ENCODE measurements around the gene ORC5. TPM values are rescaled to one million over a fixed set of nuclear protein-coding genes. Genes with fewer than 3 reads are reported as not detected.

Gene ORC5
- polyA plus RNA-seq, 1 donor (not counting 4 experiments of a cell fraction or from before 2014, with no cell fraction given): 17.9 TPM

DNA sequence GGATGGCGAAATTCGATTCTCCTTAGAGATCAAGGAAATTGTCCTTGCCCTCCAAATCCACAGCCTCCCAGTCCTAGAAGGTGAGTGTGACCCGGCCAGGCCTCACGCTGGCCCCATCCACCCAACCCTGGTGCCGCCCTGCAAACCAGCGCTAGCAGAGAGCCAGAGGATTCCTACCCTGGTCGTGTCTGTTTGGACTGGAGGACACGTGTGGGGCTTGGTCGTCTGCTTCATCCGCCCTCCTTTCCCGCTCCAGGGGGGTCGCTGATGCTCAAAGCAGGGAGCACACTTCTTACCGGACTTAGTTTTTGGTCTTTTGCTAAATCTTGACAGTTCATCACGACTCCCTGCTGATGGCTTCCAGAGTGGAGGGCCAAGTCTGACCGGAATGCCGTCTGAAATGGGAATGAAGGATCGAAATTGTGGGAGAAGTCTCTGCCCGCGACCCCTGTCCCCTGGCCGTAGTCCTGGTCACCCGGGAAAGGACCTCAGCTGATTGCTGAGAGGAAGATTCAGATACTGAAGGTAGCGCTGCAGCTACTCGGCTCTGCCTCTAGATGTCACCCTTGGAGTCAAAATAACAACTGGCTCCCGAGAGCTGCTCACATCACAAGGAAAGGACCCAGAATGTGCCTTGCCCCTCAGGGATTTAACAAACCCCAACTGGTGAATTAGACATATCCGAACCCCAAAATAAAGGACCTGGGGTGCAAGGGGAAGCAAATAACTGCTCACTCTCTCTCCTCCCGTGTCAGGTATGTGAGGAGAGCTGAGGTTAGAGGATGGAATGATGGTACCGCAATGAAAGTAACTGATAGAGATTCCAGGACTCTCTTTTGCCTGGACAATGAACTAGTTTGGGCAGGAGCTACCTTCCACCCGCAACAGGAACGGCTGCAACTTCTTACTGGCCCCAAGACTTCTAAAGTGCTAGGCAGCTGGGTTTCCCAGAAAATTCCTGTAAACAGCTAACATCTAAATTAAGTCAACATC lies 23.5 kb upstream of the ORC5 start:
- H2AFZ ChIP-seq (ENCODE audit: control insufficient read depth, low read length): no peak overlapping the region
- H3K4me2 ChIP-seq (ENCODE audit: control insufficient read depth, extremely low read depth, insufficient read depth, low read depth, low read length): no peak overlapping the region
- no peak overlapping the region for H3K27ac ChIP-seq (ENCODE audit: control insufficient read depth, insufficient read depth, low read length)
- TF ChIP-seq EZH2 (IDR thresholded peaks at IDR 0.05; ENCODE audit: low read length): no peak
- TF ChIP-seq, protein P1, sequence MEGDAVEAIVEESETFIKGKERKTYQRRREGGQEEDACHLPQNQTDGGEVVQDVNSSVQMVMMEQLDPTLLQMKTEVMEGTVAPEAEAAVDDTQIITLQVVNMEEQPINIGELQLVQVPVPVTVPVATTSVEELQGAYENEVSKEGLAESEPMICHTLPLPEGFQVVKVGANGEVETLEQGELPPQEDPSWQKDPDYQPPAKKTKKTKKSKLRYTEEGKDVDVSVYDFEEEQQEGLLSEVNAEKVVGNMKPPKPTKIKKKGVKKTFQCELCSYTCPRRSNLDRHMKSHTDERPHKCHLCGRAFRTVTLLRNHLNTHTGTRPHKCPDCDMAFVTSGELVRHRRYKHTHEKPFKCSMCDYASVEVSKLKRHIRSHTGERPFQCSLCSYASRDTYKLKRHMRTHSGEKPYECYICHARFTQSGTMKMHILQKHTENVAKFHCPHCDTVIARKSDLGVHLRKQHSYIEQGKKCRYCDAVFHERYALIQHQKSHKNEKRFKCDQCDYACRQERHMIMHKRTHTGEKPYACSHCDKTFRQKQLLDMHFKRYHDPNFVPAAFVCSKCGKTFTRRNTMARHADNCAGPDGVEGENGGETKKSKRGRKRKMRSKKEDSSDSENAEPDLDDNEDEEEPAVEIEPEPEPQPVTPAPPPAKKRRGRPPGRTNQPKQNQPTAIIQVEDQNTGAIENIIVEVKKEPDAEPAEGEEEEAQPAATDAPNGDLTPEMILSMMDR (optimal IDR thresholded peaks at IDR 0.05 in 1 of 3, IDR thresholded peaks at IDR 0.05 in 1 of 3, conservative IDR thresholded peaks at IDR 0.05 in 1 of 3; ENCODE audit: extremely low read depth in 1 of 3, insufficient read depth in 2 of 3, low read length in 3 of 3): peak; percentile 81 to 88 (median 85)
- H3K27me3 ChIP-seq (ENCODE audit: control insufficient read depth, extremely low read depth, insufficient read depth, low read length): peaks cover 3% of the 10 kb centered on the region
- no peaks in the 10 kb centered on the region for H3K9me1 ChIP-seq (ENCODE audit: control insufficient read depth, extremely low read depth, insufficient read depth, low read length)
- DNase-seq (ENCODE audit: low read depth, low spot score) (no peak), FAIRE-seq (peak; percentile 52)
- no peaks in the 10 kb centered on the region for H3K36me3 ChIP-seq (ENCODE audit: control insufficient read depth in 2 of 2, extremely low read depth in 1 of 2, insufficient read depth in 2 of 2, low read length in 2 of 2)
- no peak overlapping the region for H3K9ac ChIP-seq (ENCODE audit: control insufficient read depth, extremely low read depth, insufficient read depth, low read length)
- dilution Hi-C loops (cut with MboI; ENCODE audit: extremely low pct_ligation_motif_present, low sequenced_read_pairs): no loop called here
- no peak overlapping the region for H3K4me3 ChIP-seq (ENCODE audit: control insufficient read depth in 2 of 3, extremely low read depth in 1 of 3, insufficient read depth in 2 of 3, low read depth in 1 of 3, low read length in 3 of 3)
- H4K20me1 ChIP-seq (ENCODE audit: control insufficient read depth, extremely low read depth, insufficient read depth, low read length): no peaks in the 10 kb centered on the region
- H3K9me3 ChIP-seq (ENCODE audit: control insufficient read depth, low read depth, low read length): no peaks in the 10 kb centered on the region
- no peaks in the 10 kb centered on the region for H3K79me2 ChIP-seq (ENCODE audit: control insufficient read depth, insufficient read depth, low read length)
- H3K4me1 ChIP-seq (ENCODE audit: control insufficient read depth, extremely low read depth, insufficient read depth, low read length): no peaks in the 10 kb centered on the region

DNA sequence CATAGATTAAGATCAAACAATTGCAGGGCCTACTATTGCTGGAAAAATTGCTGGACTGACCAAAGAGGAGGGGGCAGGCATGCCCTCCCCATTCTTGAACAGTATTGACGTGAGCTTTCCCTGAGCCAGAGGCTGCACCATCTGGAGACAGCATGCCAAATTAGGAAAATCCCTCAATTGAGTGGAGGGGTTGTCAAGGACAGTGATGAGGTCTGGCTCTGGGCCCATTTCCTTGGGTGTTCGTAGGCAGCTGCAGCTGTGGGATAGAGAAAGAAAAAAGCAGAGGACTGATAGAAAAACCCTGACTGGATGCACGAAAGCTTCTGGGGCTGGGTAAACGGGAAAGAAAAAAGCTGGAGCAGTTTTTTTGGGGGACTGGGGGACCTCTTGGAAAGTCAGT lies 22.8 kb upstream of the ORC5 start:
- dilution Hi-C loops (cut with MboI; ENCODE audit: extremely low pct_ligation_motif_present, low sequenced_read_pairs): no loop called here
- DNase-seq (ENCODE audit: low read depth, low spot score): no peak
- no peaks in the 10 kb centered on the region for H3K36me3 ChIP-seq (ENCODE audit: control insufficient read depth in 2 of 2, extremely low read depth in 1 of 2, insufficient read depth in 2 of 2, low read length in 2 of 2)
- H3K27me3 ChIP-seq (ENCODE audit: control insufficient read depth, extremely low read depth, insufficient read depth, low read length): peaks cover 3% of the 10 kb centered on the region
- no peaks in the 10 kb centered on the region for H4K20me1 ChIP-seq (ENCODE audit: control insufficient read depth, extremely low read depth, insufficient read depth, low read length)
- no peak overlapping the region for H3K27ac ChIP-seq (ENCODE audit: control insufficient read depth, insufficient read depth, low read length)
- H3K79me2 ChIP-seq (ENCODE audit: control insufficient read depth, insufficient read depth, low read length): no peaks in the 10 kb centered on the region
- FAIRE-seq: no peak
- H2AFZ ChIP-seq (ENCODE audit: control insufficient read depth, low read length): no peak overlapping the region
- H3K4me1 ChIP-seq (ENCODE audit: control insufficient read depth, extremely low read depth, insufficient read depth, low read length): no peaks in the 10 kb centered on the region
- H3K4me2 ChIP-seq (ENCODE audit: control insufficient read depth, extremely low read depth, insufficient read depth, low read depth, low read length): no peak overlapping the region
- H3K4me3 ChIP-seq (ENCODE audit: control insufficient read depth in 2 of 3, extremely low read depth in 1 of 3, insufficient read depth in 2 of 3, low read depth in 1 of 3, low read length in 3 of 3): no peak overlapping the region
- H3K9me1 ChIP-seq (ENCODE audit: control insufficient read depth, extremely low read depth, insufficient read depth, low read length): no peaks in the 10 kb centered on the region
- TF ChIP-seq, protein P1 (optimal IDR thresholded peaks at IDR 0.05 in 1 of 3, IDR thresholded peaks at IDR 0.05 in 1 of 3, conservative IDR thresholded peaks at IDR 0.05 in 1 of 3; ENCODE audit: extremely low read depth in 1 of 3, insufficient read depth in 2 of 3, low read length in 3 of 3): no peak
- no peak for TF ChIP-seq EZH2 (IDR thresholded peaks at IDR 0.05; ENCODE audit: low read length)
- H3K9ac ChIP-seq (ENCODE audit: control insufficient read depth, extremely low read depth, insufficient read depth, low read length): no peak overlapping the region
- H3K9me3 ChIP-seq (ENCODE audit: control insufficient read depth, low read depth, low read length): no peaks in the 10 kb centered on the region

Measured in keratinocyte (primary cell).